ENCODE data around the gene SNAPC4.

The SNAPC4 gene

DNA sequence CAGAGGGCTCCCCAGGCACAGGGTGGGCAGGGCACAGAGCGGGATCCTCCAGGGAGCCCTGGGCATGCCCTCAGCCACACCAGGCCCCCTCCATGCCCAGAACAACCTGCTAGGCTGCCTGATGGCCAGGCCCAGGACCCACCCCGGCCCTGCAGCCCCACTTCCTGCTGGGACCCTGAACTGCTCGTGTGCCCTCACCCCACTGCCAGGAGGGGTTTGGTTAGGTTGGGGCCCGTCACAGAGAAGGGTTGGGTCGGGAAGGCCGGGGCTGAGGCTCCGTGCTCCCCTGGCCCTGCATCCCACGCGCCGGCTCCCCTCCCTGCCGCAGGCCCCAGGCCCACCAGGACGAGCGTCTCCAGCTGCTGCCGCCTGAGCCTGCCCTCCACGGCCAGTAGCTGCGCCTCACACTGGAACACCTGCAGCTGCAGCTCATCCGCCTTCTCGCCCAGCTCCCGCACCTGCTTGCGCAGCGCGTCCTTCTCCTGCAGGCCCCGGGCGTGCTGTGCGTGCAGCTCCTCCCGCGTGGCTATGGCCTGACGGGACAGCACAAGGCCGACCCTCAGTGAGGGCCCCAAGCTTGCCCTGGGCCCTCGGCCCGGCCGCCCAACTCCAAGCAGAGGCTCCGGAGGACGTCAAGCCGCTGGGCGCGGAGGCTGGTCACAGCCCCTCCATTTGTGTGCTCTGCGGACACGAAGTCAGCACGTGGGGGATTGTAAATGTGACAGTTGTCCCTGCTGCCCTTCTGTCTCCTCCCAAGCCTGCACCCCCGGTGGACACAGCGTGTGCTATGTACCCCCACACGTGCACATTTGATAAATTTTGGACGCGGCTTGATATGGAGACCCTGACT is 32.4 kb downstream of the SNAPC4 start:
- H3K4me3 ChIP-seq (ENCODE audit: low read length), result no peak overlapping the region
- no peak for TF ChIP-seq ZNF274 (IDR thresholded peaks at IDR 0.05; ENCODE audit: low read depth, low read length)

DNA sequence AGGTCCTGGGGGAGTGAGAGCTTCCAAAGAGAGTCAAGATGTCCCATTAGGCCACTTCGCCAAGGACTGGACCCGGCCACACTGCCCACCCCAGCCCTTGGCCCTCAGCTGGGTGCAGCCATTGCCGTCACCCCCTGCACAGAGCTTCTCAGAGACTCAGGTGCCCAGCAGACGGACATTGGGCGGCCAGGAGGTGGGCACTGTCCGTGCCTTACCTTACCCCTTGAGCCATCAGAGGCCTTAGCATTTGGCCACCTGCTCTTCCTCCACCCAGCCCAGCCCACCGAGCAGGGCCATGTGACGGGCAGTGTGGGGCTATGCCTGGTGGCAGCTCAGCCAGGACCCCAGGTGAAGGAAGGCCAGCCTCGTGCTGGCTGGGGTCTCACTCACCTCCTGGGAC is 33.1 kb downstream of the SNAPC4 start:
- no peak for TF ChIP-seq ZNF274 (IDR thresholded peaks at IDR 0.05; ENCODE audit: low read depth, low read length)
- no peak overlapping the region for H3K4me3 ChIP-seq (ENCODE audit: low read length)

DNA sequence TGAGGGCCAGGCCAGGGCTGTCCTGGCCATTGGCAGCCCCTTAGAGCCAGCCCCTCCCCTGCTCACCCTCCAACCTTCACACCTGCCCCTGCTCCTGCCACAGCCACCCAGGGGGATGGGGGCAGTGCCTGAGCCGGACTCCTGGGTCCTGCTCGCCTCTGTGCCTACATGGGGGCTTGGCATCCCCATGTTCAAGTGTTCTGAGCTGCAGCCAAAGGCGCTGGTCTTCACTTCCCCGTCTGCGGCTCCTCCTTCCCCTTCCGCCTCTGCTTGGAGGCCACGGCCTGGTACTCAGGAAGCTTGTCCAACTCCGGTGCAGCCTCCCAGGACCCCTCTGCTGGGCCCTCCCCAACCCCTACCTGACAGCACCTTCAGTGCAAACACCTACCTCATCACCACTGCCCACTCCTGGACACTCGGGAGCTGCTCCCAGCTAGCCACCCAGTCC is 34.2 kb downstream of the SNAPC4 start:
- TF ChIP-seq ZNF274 (IDR thresholded peaks at IDR 0.05; ENCODE audit: low read depth, low read length), result no peak

DNA sequence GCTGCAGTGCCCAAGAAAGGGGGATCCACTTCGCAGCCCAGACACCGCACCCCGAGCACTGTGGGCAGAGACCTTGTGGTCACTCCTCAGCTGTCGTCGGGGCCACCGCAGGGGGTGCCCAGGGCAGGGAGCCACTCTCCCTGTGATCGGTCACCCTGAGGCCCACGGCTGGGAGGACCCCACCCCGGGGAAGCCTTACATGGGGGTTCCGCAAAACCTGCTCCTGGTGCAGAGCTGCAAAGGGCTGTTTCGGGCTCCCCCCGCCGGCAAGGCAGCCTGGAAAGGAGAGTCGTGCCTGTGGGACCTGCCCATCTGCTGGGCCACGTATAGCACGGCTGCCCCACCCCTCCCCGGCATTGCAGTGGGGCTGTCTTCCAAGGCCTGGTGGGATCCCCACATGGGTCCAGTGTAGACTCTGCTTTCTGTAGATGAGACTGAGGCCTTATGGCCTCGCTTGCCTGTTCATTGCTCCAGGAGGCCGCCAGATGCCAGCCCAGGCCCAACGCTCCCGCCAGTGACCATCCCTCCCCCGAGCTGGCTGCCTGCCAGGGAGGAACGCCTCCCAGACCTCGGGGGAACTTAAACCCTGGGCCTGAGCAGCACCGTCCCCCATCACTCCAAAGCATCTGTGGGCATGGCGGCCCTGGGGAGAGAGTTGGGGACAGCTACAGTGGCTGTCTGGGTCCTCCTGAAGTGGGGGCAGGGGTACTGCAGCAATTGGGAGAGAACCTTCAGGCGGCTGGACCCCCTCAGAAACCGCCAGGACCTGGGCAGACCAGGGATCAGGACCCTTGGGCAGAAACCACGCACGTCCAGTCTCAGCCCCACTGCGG is 34.8 kb downstream of the SNAPC4 start:
- TF ChIP-seq ZNF274 (IDR thresholded peaks at IDR 0.05; ENCODE audit: low read depth, low read length), result no peak
- H3K4me3 ChIP-seq (ENCODE audit: low read length), result no peak overlapping the region

More for the DNA sequence above, 34.2 kb downstream of the SNAPC4 start:
- H3K4me3 ChIP-seq (ENCODE audit: low read length), result no peak overlapping the region

DNA sequence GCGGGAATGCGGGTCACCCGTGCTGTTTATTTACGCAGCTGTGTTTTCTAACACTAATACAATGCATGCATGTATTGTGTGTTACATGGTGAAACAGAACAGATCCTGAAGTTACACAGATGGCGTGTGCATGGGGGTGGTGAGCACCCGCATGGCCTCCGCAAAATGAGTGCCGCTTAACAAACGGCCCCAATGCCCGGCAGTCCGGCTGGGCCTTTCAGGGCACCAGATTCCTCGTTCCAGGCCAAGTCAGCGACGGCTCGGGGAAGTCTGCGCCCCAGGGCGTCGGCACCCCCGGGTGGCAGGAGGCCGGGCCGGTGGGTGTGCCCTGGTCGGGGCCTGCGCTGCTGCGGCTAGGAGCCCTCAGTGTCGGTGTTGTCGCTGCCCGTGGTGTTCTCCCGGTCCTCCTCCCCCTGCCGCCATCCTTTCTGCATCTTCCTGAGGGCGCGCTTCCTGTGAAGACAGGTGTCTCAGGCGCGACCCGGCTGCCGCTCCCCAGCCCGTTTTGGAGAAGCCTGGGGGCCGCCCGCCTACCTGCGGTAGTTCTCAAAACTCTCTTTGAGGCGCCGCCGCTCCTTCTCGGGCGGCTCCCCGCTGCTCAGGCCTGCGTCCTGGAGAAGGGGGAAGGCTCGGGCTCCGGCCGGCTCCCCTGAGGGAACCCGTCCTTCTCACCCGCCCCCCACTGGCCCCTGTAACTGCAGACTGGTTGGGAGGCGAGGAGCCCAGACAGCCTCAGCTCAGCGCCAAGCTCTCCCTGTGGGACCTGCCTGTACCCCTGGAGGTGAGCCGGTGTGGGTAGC is 35.8 kb downstream of the SNAPC4 start:
- H3K4me3 ChIP-seq (ENCODE audit: low read length), result no peak overlapping the region
- no peak for TF ChIP-seq ZNF274 (IDR thresholded peaks at IDR 0.05; ENCODE audit: low read depth, low read length)

DNA sequence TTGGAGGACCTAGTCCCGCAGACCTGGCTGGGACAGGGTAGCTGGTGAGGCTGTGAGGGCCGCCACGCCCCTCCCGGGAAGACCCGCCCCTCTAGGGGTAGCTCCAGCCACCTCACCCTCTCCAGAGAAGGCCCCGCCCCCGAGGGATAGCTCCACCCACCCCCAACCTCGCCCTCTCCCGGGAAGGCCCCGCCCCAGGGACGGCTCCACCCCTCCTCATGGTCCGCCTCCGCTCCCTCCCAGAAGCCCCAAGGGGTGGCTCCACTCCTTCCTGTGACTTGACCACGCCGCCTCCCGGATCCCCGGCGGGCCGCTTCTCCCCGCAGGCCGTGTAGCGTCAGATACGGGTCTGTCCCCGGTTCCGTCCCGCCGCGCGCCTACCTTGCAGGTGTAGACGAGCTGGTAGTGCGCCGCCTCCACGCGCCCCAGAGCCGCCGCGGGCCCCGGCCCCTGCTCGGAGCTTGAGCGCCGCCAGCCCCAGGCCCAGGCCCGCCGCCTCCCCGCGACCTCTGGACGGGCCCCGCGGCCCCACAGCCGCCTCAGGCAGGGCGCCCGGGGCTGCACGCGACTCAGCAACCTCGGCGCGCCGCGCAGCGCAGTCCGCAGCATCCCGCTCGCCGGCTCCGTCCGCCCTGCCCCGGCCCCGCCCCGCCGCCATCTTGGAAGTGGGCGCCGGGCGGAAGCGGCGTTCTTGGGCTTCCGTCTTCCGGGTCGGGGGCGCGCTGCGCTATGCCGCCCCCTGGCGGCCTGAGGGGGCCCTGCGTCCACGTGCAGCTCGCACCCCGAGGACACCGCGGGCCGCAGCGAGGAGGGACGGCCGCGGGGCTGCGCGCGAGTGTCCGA is 36.6 kb downstream of the SNAPC4 start, which contains the start of gene DNLZ:
TSS of gene DNLZ (minus strand) at position 639 of the 843 bp plus-strand sequence. CDS start at position 609, 30 bp downstream.
- TF ChIP-seq ZNF274 (IDR thresholded peaks at IDR 0.05; ENCODE audit: low read depth, low read length), result no peak
- H3K4me3 ChIP-seq (ENCODE audit: low read length), result peak within 1 kb of the TSS; percentile 88

DNA sequence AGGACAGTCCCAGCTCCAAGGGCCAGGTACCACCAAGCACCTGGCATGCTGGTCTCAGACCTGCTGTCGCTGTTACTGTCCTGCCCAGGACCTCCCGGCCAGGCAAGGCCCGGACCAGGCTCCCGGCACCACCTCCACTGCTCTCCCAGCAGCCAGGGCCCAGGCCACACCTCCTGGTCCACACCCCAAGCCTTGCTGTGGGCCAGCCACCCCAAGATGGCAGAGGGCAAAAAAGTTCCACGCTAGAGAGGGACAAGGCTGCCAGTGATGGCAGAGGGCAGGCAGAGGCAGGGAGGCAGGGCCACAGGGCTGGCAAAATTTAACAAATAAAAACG is 37.6 kb downstream of the SNAPC4 start:
- TF ChIP-seq ZNF274 (IDR thresholded peaks at IDR 0.05; ENCODE audit: low read depth, low read length), result no peak
- no peak overlapping the region for H3K4me3 ChIP-seq (ENCODE audit: low read length)

DNA sequence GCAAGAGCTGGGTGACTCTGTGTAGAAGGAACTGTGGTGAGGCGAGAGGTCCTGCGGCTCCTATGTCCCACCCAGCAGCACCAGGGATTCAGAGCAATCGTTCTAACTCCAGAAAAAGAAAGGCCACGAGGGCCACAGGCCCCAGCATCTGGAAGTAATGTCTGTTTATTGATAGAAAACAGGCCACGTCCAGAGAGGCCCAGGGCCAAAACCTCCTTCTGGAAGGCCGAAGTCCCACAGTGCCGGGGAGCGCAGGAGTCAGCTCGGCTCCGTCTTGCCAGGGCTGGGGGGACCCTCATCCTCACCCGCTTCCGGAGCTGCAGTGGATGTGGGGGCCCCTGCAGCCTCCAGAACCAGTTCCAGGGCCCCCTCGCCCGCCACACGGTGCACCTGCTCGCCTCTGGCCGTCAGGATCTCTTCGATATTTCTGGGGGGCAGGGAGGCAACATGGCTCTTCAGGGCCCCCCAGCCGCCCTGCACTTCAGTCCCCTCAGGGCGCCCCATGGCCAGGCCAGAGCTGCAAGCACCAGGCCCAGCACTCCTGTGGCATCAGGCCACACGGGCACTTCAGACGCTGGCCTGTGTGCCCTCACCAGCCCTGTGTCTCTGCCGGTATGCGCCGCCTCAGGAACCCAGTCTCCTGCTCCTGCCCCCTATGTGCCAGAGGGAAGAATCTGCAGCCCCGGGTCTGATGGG is 38.1 kb downstream of the SNAPC4 start:
- TF ChIP-seq ZNF274 (IDR thresholded peaks at IDR 0.05; ENCODE audit: low read depth, low read length), result no peak
- no peak overlapping the region for H3K4me3 ChIP-seq (ENCODE audit: low read length)

DNA sequence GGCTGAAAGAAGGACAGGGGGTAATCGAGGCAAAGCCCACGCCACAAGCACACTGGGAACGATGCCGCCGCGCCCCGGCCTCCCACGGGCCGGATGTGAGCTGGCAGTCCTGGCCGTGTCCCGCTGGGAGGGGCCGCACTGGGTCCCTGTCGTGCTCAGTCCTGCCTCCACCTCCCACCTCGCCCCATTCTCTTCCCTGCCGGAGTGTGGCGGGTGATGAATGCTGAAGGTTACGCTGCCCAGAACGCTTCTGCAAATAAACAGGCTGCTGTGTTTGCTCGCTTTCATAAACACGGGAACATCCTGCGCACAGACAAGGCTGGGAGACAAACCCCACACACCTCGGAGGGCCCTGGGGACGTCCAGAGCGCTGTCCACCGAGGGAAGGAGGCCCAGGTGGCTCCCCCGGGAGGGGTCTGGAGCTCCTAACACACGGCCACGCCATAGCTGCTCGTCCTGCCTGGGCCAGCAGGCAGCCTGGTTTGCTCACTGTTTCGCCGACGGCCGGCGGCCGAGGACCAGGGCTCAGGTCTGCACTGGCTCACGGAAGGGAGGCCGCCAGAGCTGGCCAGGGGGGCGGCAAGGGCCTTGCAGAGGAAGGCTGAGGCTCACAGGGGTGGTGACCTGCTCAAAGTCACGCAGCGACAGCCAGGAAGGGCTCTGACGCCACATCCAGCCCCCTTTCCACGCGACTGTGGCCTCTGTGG is 38.8 kb downstream of the SNAPC4 start:
- no peak overlapping the region for H3K4me3 ChIP-seq (ENCODE audit: low read length)
- TF ChIP-seq ZNF274 (IDR thresholded peaks at IDR 0.05; ENCODE audit: low read depth, low read length), result no peak

DNA sequence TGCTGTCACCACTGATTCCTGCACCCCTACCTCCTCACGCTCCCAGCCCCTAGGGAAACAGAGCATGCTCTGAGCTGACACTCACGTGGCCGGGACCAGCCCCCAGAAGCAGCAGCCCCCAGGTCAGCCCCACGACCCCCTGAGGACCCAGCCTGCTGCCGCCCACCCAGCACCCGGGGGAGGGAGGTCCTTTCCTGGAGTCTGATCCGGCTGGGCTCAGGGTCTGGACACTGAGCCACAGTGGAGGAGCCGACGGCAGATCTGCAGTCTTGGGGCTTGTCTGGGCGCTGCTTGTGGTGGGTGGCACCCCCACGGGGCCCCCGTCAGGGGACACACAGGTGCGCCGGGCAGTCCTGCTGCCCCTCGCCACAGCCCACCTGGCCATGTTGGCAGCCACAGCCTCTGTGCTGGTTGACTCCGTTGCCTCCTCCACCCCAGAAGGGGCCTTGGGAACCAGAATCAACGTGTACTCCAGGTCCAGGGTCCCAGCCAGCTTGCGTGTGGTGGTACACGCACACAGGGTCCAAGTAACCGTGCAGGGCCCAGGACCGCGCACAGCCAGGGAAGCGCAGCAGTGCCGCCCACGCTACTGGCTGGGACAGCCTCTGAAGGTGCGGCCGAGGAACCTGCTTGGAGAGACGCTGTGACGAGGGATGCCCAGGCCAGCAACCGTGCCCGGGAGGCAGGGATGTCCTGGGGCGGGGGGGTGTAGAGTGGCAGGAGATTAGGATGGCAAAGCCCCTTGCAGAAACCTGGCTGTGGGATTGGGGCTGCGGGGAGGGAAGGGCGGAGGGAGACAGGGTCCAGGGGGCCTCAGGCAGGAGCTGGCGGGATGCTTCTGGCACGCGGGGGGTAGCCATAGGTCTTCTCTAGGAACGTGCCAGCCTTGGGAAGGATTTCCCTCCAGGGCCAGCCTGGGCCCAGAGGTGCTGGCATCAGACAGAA is 39.9 kb downstream of the SNAPC4 start:
- H3K4me3 ChIP-seq (ENCODE audit: low read length), result no peak overlapping the region
- TF ChIP-seq ZNF274 (IDR thresholded peaks at IDR 0.05; ENCODE audit: low read depth, low read length), result no peak

DNA sequence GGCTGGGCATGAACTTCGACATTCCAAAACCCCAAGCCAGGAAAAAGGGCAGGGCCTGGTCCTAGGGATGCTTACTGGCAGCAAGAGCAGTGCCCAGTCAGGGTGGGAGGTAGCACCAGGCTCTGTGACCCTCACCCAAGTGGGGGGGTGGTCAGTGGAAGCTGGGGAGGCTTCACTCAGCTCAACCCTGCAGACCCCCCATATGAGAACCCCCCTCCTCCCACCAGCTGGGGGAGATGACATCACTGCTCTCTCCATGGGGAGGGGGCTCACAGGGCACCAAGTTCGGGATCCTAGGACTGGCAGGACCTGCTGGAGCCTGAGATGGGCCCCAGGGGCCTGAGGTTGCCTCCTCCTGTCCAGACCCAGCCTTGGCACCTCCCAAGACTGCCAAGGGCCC is 41.1 kb downstream of the SNAPC4 start:
- H3K4me3 ChIP-seq (ENCODE audit: low read length), result no peak overlapping the region
- TF ChIP-seq ZNF274 (IDR thresholded peaks at IDR 0.05; ENCODE audit: low read depth, low read length), result no peak
